ENCODE measurements around the gene PRDX2.

Gene PRDX2

GRCh38 chr19:12749938-12750521 lies 51.6 kb downstream of the PRDX2 start:
- no peak for DNase-seq

- DNase-seq: no peak
Observed at GRCh38 chr19:12748489-12748888, 53.1 kb downstream of the PRDX2 start.
